GM12878 (cell line): Measurements from ENCODE around the gene CD69.

Source experiments
- CBX5 ChIP-seq: sonication (generic); IDR thresholded peaks from 2 replicates; pipeline ENCODE4 v1.6.1; 2016; ENCODE audit warnings: low read depth, moderate library complexity, mild to moderate bottlenecking, inconsistent platforms
- CTCF ChIP-seq, 3 experiments: IDR thresholded peaks in 2 of 3; conservative IDR thresholded peaks in 1 of 3; 2 replicates each; pipeline ENCODE4 v1.5.1; 2011; ENCODE audit warnings: low read depth in 3 of 3, low read length in 3 of 3, mild to moderate bottlenecking in 3 of 3, control low read depth in 2 of 3, moderate library complexity in 2 of 3, inconsistent platforms in 1 of 3, mixed read lengths in 1 of 3; ENCODE audit not compliant: control insufficient read depth in 2 of 3, insufficient read depth in 1 of 3; ENCODE audit errors: extremely low read depth in 1 of 3
- CUX1 ChIP-seq: IDR thresholded peaks from 2 replicates; pipeline ENCODE4 v1.6.1; 2012; ENCODE audit warnings: improper control_type of control experiment, low read depth, low read length; ENCODE audit not compliant: insufficient replicate concordance
- PKNOX1 ChIP-seq: fragments of 450-650 bp; IDR thresholded peaks from 2 replicates; pipeline ENCODE4 v1.6.1; 2016; ENCODE audit warnings: mild to moderate bottlenecking
- SREBF2 ChIP-seq: IDR thresholded peaks from 2 replicates; pipeline ENCODE4 v1.6.1; 2012; ENCODE audit warnings: mild to moderate bottlenecking, low read length
- SUZ12 ChIP-seq: fragments of 200-600 bp; sonication (generic); IDR thresholded peaks from one replicate; pipeline ENCODE4 v1.6.1; 2018; ENCODE audit warnings: antibody characterized with exemption, mild to moderate bottlenecking; ENCODE audit not compliant: unreplicated experiment

GRCh38 chr12:9759694-9760093 lies 1.0 kb downstream of the CD69 start:
- TF ChIP-seq CTCF (IDR thresholded peaks at IDR 0.05 in 2 of 3, conservative IDR thresholded peaks at IDR 0.05 in 1 of 3; ENCODE audit: control insufficient read depth in 2 of 3, extremely low read depth in 1 of 3, insufficient read depth in 1 of 3, low read depth in 3 of 3, low read length in 3 of 3) (no peak), CBX5 (no peak), SREBF2 (no peak), PKNOX1 (no peak), SUZ12 (no peak), CUX1 (no peak)
